Osteoblast (primary cell): ENCODE results near the gene C6orf141. TPM values are rescaled to one million over a fixed set of nuclear protein-coding genes. Genes with fewer than 3 reads are reported as not detected.

Experiments used
- DNase-seq: peaks from one replicate; pipeline ENCODE4 v3.0.0; 2011; ENCODE audit warnings: low spot score, mixed read lengths; ENCODE audit not compliant: insufficient read length; ENCODE audit errors: missing footprints
- H2AFZ ChIP-seq: 2 replicates; pipeline ENCODE4 v1.6.0; 2011; ENCODE audit warnings: mild to moderate bottlenecking, low read length
- H3K27ac ChIP-seq: 2 replicates; pipeline ENCODE4 v1.5.1; 2011; ENCODE audit warnings: mild to moderate bottlenecking, low read depth, low read length, moderate library complexity
- H3K27me3 ChIP-seq: 2 replicates; pipeline ENCODE4 v1.6.0; 2012; ENCODE audit warnings: mild to moderate bottlenecking, control low read depth, inconsistent platforms, low read length, moderate library complexity; ENCODE audit not compliant: insufficient read depth
- H3K36me3 ChIP-seq: 2 replicates; pipeline ENCODE4 v1.5.1; 2011; ENCODE audit warnings: mild to moderate bottlenecking, low read length, control low read depth, moderate library complexity; ENCODE audit not compliant: insufficient read depth
- H3K4me1 ChIP-seq: 2 replicates; pipeline ENCODE4 v1.5.1; 2011; ENCODE audit warnings: mild to moderate bottlenecking, low read length, control low read depth, moderate library complexity; ENCODE audit not compliant: insufficient read depth
- H3K4me2 ChIP-seq: 2 replicates; pipeline ENCODE4 v1.6.0; 2011; ENCODE audit warnings: mild to moderate bottlenecking, low read length; ENCODE audit not compliant: insufficient read depth
- H3K4me3 ChIP-seq: fragments of 200-600 bp; sonication (generic); 3 replicates; pipeline ENCODE4 v1.5.1; 2012; ENCODE audit warnings: mild to moderate bottlenecking, low read length, inconsistent platforms; ENCODE audit not compliant: insufficient read depth
- H3K79me2 ChIP-seq: 2 replicates; pipeline ENCODE4 v1.6.0; 2012; ENCODE audit warnings: mild to moderate bottlenecking, low read length, control low read depth, inconsistent platforms; ENCODE audit not compliant: insufficient read depth
- H3K9me3 ChIP-seq: 2 replicates; pipeline ENCODE4 v1.5.1; 2011; ENCODE audit warnings: low read depth, low read length, control low read depth
- H4K20me1 ChIP-seq: 2 replicates; pipeline ENCODE4 v1.6.0; 2012; ENCODE audit warnings: mild to moderate bottlenecking, low read length, control low read depth; ENCODE audit not compliant: insufficient read depth
- total RNA-seq: library from RNA; depleted of rRNA; stranded (reverse); fragments of >200 nt; gene quantifications from 2 replicates; pipeline ENCODE4 v1.2.3, GENCODE V29; 2012
- TF ChIP-seq, protein P1 (sequence below): IDR thresholded peaks from 2 replicates; pipeline ENCODE4 v1.5.1; 2011; ENCODE audit warnings: mild to moderate bottlenecking, low read depth, low read length, moderate library complexity; ENCODE audit errors: extremely low read depth

Gene C6orf141
- total RNA-seq, 1 donor: not detected

DNA sequence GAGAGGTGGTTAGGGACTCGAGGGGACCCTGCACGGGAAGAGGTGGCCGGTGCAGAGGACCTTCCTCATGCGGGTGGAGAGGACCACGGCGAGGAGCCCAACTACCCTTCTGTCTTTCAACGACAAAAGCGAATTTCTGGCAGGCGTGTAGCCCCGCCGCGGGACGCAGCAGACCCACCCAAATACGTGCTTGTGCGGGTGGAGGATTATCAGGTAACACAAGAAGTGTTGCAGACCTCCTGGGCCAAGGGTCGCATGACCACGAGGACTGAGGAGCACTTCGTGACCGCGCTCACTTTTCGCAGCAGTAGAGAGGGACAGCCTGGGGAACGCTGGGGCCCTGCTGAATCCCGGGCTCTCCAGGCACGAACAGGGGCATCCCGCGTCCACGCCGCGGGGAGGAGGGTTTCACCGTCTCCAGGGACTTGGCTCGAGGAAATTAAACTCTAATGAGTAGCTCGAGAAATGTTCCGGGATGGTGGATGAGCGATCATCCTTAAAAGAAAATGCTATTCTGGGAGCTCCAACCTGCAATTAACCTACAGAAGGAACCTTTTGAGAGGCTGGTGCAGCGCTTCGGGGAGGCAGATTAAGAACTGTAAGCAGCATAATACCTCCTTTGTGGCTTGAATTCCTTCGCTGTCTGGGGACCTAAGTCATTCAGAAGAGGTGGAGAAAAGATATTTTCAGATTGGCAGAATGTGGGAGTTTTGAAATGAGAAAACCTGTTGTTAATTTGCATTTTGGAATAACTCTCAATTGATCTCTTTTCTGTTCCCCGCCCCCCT is 804 bp downstream of the C6orf141 start:
- H3K36me3 ChIP-seq: no peaks in the 10 kb centered on the region
- H3K79me2 ChIP-seq: no peaks in the 10 kb centered on the region
- no peaks in the 10 kb centered on the region for H4K20me1 ChIP-seq
- peak overlapping the region; percentile 34 for H3K4me3 ChIP-seq
- peaks cover 4% of the 10 kb centered on the region for H3K4me1 ChIP-seq
- no peak overlapping the region for H3K27ac ChIP-seq
- TF ChIP-seq, protein P1, sequence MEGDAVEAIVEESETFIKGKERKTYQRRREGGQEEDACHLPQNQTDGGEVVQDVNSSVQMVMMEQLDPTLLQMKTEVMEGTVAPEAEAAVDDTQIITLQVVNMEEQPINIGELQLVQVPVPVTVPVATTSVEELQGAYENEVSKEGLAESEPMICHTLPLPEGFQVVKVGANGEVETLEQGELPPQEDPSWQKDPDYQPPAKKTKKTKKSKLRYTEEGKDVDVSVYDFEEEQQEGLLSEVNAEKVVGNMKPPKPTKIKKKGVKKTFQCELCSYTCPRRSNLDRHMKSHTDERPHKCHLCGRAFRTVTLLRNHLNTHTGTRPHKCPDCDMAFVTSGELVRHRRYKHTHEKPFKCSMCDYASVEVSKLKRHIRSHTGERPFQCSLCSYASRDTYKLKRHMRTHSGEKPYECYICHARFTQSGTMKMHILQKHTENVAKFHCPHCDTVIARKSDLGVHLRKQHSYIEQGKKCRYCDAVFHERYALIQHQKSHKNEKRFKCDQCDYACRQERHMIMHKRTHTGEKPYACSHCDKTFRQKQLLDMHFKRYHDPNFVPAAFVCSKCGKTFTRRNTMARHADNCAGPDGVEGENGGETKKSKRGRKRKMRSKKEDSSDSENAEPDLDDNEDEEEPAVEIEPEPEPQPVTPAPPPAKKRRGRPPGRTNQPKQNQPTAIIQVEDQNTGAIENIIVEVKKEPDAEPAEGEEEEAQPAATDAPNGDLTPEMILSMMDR: no peak
- no peaks in the 10 kb centered on the region for H3K9me3 ChIP-seq
- peaks cover 34% of the 10 kb centered on the region for H3K27me3 ChIP-seq
- DNase-seq: no peak
- peak overlapping the region; percentile 52 for H3K4me2 ChIP-seq
- H2AFZ ChIP-seq: peak overlapping the region; percentile 54

DNA sequence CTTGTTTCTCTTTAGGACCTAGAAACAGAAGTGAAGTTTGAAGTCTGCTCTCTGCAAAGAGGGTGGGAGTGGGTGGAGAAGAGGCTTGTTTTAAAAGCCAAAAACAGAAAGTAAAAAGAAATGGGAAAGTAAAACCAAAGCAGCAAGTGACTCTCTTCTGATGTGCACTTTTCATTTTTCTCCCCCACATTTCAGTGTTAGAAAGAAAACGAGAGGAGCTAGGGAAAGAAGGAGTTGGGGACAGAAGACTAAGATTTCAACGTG is 1.3 kb downstream of the C6orf141 start:
- Histone ChIP-seq H3K79me2 (no peaks in the 10 kb centered on the region), H3K27me3 (peaks cover 34% of the 10 kb centered on the region), H3K9me3 (no peaks in the 10 kb centered on the region), H3K4me3 (peak overlapping the region; percentile 34), H3K36me3 (no peaks in the 10 kb centered on the region), H2AFZ (no peak overlapping the region), H3K4me2 (peak overlapping the region; percentile 52), H3K27ac (no peak overlapping the region), H3K4me1 (peaks cover 4% of the 10 kb centered on the region), H4K20me1 (no peaks in the 10 kb centered on the region)
- no peak for DNase-seq
- TF ChIP-seq, protein P1: no peak

DNA sequence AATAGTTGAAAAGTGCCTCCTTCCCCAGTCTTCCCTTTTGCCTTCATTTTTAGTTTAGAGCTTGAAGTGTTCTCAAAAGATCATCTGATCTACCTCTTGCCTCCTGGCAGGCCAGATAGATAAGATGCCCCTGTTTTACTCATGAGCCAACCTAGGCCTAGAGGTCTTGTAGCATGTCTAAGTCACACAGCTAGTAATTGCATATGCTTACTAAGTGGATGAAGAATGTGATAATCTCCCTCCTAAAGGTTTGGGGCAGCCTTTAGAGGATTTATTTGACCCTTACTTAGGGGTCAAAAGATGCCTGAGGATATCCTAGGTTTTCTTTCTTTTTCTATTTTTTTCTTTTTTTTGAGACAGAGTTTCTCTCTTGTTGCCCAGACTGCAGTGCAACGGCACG is 2.1 kb downstream of the C6orf141 start:
- Histone ChIP-seq H3K4me2 (no peak overlapping the region), H3K79me2 (no peaks in the 10 kb centered on the region)

DNA sequence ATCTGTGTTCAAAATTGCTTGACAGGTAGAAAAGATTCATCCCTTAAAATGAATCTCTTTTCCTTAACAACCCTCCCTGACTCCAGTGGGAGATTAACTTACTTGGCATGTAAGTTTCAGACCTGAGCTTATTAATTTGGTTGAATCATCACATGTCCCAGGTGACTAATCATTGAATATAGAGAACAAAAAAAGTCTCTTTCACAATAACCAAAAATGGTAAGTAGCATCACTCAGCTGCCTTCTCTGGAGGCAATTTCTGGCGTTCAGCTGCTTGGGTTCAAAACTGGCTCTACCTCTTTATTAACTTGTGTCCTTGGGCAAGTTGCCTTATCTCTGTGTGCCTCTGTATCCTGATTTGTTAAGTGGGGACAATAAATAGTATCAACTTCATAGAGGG is 2.9 kb downstream of the C6orf141 start:
- no peaks in the 10 kb centered on the region for H4K20me1 ChIP-seq
- peaks cover 34% of the 10 kb centered on the region for H3K27me3 ChIP-seq
- H3K27ac ChIP-seq: no peak overlapping the region
- no peaks in the 10 kb centered on the region for H3K79me2 ChIP-seq
- DNase-seq: no peak
- H2AFZ ChIP-seq: no peak overlapping the region
- peaks cover 4% of the 10 kb centered on the region for H3K4me1 ChIP-seq
- H3K4me2 ChIP-seq: no peak overlapping the region
- TF ChIP-seq, protein P1: no peak
- H3K4me3 ChIP-seq: no peak overlapping the region
- no peaks in the 10 kb centered on the region for H3K36me3 ChIP-seq
- no peaks in the 10 kb centered on the region for H3K9me3 ChIP-seq

More for the DNA sequence above, 2.1 kb downstream of the C6orf141 start:
- no peaks in the 10 kb centered on the region for H3K36me3 ChIP-seq
- peaks cover 4% of the 10 kb centered on the region for H3K4me1 ChIP-seq
- no peak overlapping the region for H3K27ac ChIP-seq
- H2AFZ ChIP-seq: no peak overlapping the region
- H3K9me3 ChIP-seq: no peaks in the 10 kb centered on the region
- TF ChIP-seq, protein P1: no peak
- no peaks in the 10 kb centered on the region for H4K20me1 ChIP-seq
- DNase-seq: no peak
- H3K4me3 ChIP-seq: no peak overlapping the region
- H3K27me3 ChIP-seq: peaks cover 34% of the 10 kb centered on the region
